ENCODE data around the gene ZFYVE28.

Gene ZFYVE28

DNA sequence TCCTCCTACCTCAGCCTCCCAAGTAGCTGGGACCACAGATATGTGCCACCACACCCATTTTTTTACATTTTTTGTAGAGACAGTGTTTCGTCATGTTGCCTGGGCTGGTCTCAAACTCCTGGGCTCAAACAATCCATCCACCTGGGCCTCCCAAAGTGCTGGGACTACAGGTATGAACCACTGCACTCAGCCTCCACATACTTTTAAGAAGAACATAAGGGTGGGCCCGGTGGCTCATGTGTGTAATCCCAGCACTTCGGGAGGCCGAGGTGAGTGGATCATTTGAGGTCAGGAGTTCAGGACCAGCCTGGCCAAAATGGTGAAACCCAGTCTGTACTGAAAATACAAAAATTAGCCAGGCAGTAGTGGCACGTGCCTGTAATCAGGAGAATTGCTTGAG is 105.1 kb downstream of the ZFYVE28 start:
- DNase-seq (ENCODE audit: insufficient read length, low spot score) (no peak), FAIRE-seq (no peak)

DNA sequence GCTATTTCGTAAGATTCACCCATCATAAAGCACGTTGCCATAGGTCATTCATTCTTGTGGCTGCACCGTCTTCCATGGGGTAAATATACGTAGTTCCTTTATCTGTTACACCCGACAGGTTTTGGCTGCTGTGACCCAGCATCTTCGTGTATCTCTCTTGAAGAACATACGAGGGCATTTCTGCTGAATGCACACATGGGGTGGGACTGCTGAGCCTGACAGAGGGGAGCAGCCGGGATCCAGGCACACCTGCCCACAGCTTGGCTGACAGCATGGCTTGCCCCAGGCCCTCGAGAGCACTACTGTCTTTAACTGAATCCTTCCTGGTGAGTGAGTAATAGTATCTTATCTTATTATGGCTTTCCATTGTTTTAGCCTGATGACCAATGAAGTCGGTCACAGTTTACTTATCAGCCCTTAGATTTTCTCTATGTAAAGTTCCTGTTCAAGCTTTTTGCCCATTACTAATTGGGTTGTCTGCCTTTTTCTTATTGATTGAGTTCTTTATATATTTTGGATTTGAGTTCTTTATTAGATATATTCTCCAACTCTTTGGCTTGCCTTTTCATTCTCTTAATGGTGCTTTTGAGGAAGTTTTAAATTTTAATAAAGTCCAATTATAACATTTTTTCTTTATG is 111.6 kb downstream of the ZFYVE28 start:
- DNase-seq (ENCODE audit: insufficient read length, low spot score) (no peak), FAIRE-seq (no peak)

DNA sequence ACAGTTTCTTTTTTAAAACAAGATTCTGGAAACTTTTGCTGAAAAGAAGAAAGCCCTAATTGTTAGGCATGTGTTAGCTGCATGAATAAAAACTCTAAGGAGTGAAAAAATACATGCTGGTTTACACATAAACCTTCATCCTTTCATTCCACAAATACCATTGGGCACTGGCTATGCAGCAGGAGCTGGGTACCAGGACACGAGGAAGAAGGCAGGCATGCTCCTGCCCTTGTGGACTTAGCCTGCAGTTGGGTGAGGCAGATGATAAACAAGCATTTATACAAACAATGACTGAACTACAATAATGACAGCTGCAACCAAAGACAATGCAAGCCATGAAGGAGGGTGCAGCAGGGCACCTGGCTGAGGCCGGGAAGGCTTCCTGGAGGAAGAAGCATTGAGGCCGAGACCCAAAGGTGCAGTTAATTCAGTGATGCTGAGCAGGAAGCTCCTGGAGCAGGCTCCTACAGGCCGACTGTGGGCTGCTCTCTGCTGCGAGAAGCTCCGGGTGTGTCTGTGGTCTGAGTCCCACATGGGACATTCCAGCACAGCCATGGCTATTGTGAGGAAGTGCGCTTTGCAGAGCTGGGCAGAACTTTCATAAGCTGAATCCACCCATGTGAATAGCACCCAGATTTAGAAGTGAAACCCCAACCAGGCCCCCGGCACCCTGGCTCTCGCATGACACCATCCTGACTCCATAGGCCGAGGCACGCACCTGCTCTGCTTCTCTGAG is 112.5 kb downstream of the ZFYVE28 start:
- FAIRE-seq (no peak), DNase-seq (ENCODE audit: insufficient read length, low spot score) (no peak)

GRCh38 chr4:2304877-2305561 is 113.4 kb downstream of the ZFYVE28 start:
- DNase-seq (ENCODE audit: insufficient read length, low spot score): no peak
- no peak for FAIRE-seq

DNA sequence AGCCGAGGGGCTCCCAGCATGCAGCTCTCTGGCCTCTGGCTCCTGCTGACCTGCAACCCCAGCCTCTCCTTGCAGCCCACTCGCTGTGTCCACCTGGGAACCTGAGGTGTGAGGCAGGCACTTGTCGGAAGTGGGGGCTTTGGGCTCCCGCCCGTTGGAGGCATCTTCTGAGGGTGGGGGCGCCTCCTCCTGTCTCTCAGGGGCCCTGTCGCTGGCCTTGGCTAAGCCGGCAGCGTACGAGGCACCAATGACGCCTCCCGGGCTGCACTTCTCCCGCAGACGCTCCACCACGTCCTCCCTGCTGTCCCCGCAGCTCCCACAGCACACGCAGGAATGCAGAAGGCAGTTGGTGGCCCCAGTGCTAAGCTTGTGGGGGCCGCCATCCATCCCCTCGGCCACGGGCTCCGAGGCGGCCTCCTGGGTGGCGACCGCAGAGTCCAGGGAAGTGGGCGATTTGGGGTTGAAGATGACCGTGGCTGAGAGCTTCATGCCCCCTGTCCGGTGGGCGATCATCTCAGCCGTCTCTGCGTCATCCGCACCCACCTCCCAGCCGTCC is 114.0 kb downstream of the ZFYVE28 start:
- FAIRE-seq (no peak), DNase-seq (ENCODE audit: insufficient read length, low spot score) (no peak)

- FAIRE-seq: no peak
- no peak for DNase-seq (ENCODE audit: insufficient read length, low spot score)
Observed at GRCh38 chr4:2303686-2304320, 114.6 kb downstream of the ZFYVE28 start.

GRCh38 chr4:2303121-2303685 is 115.2 kb downstream of the ZFYVE28 start:
- DNase-seq (ENCODE audit: insufficient read length, low spot score) (no peak), FAIRE-seq (no peak)

- FAIRE-seq (no peak), DNase-seq (ENCODE audit: insufficient read length, low spot score) (no peak)
Observed at GRCh38 chr4:2302387-2303119, 115.9 kb downstream of the ZFYVE28 start.

GRCh38 chr4:2301806-2302205 is 116.6 kb downstream of the ZFYVE28 start:
- DNase-seq (ENCODE audit: insufficient read length, low spot score) (no peak), FAIRE-seq (no peak)

GRCh38 chr4:2301225-2301642 is 117.2 kb downstream of the ZFYVE28 start:
- DNase-seq (ENCODE audit: insufficient read length, low spot score): no peak

DNA sequence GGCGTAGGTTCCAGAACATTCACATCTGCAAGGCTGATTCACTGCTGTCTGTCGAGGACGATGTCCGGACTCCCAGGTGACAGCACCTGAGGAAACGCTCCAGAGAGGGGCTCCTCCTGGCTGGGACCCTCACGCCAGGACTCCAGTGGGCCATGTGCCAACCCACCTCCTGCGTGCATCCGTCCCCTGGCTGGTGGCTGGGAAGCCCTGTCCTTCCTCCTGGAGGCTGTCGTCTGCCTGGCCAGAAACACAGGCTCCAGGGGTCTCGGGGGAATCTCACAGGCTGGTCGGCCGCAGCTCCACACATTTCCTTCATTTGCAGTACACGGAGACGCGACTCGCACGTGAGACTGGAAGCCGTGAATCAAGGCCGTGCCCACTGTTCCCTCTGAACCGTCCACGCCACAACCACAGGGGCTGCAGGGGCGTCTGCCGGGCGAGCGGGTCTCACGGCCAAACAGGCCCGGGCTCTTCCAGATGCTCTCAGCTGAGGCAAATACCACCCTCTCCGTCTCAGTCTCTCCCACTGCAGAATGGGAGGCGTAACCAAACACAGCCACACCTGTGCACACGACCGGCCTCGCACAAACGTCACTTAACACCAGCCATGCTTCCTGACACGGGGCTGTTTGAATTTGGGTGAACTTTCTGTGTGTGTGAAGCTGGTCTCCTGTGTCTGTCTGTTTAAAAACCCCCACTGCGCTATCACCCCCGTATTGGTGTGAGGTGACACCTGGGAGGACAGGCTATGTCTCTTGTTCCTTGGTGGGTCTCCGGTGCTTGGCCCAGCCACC is 117.8 kb downstream of the ZFYVE28 start:
- FAIRE-seq (no peak), DNase-seq (ENCODE audit: insufficient read length, low spot score) (no peak)

More at GRCh38 chr4:2301225-2301642, 117.2 kb downstream of the ZFYVE28 start:
- FAIRE-seq: no peak

GRCh38 chr4:2299794-2300193 is 118.7 kb downstream of the ZFYVE28 start:
- no peak for FAIRE-seq
- DNase-seq (ENCODE audit: insufficient read length, low spot score): no peak

GRCh38 chr4:2298532-2298991 is 119.9 kb downstream of the ZFYVE28 start:
- DNase-seq (ENCODE audit: insufficient read length, low spot score) (no peak), FAIRE-seq (no peak)

DNA sequence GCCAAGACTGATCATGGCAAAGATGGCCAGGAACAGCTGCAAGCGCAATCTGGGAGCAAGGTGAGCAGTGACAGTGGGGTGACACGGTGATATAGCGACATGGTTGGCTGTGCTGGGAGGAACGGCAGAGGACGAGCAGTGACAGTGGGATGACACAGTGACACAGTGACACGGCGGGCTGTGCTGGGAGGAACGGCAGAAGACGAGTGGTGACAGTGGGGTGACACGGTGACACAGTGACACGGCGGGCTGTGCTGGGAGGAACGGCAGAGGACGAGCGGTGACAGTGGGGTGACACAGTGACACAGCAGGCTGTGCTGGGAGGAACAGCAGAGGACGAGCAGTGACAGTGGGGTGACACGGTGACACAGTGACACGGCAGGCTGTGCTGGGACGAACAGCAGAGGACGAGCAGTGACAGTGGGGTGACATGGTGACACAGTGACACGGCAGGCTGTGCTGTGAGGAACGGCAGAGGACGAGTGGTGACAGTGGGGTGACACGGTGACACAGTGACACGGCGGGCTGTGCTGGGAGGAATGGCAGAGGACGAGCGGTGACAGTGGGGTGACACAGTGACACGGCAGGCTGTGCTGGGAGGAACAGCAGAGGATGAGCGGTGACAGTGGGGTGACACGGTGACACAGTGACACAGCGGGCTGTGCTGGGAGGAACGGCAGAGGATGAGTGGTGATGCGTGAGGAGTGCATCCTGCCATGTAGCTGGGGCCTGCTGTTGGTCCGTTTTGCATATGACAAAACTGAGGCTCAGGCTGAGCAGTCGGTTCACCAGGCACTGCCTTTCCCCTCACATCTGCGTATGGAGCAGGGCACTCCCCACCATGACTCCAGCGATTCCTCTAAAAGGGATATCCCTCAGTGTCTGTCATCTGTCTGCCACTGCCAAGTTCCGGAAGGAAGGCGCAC is 120.6 kb downstream of the ZFYVE28 start:
- FAIRE-seq (no peak), DNase-seq (ENCODE audit: insufficient read length, low spot score) (no peak)

DNA sequence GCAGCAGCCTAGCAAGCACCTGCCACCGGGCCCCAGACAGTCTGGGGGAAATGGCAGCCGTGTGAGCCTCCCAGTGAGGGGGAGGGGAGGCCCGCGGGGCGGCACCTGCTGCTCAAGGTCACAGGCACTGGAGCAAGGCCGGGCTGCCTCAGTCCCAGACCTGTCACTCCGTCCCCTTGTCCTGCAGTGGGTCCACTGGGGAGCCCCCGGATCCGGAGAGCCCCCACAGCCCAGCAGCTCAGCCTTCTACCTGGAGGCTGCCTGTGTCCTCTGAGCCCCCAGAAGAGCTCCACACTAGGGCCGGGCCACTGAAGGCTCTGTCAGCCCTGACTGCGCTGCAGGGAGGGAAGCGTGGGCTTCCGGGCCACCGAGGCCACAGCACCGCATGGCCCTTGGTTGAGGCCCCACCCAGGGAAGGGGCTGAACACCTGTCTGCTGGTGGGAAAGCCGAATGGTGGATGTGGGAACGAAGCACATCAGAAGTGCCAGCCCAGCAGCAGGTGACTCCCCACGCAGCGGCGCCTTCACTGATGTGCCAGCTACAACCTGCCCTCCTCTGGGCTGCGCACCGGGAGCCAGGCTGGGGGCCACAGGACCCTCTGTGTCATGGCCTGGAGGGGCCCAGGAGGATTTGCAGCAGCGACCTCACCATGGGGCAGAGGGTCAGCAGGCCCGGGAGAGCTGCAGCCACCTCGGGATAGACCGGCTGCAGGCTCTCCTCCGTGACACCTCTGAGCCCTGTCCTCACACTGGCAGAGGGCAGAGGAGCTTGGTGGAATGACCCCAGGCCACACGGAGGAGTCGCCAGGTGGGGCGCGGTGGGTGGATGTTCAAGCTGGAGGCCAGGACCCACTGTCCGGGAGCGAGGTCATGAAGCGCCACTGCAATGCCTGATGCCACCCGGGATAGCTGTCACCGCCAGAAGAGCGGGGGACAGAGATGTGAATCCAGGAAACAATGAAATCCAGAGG is 121.5 kb downstream of the ZFYVE28 start:
- FAIRE-seq (no peak), DNase-seq (ENCODE audit: insufficient read length, low spot score) (no peak)

DNA sequence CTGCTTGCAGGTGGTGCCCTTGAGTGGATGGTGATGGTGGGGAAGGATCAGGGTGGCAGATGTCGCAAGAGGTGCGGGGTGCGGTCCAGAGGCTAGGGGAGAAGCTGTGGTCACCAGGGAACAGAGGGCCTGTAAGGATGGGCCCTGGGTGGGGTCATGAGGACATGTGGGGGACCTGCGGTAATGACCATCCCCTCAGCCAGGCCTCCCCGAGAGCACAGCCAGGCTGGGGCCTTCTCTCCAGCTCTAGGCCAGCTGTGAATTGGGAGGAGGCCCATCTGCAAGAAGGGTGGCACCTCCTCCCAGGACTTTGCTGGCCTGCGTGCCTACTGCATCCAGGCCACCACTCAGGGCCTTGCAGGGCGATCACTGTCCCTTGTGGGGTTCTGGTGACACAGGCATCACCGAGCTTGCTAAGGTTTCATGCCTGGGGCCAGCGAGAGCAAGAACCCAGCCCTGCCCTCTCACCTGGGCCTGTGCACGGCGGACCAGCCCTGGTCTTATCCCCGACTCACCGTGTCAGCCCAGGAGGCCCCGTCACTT is 122.5 kb downstream of the ZFYVE28 start:
- FAIRE-seq (no peak), DNase-seq (ENCODE audit: insufficient read length, low spot score) (no peak)

DNA sequence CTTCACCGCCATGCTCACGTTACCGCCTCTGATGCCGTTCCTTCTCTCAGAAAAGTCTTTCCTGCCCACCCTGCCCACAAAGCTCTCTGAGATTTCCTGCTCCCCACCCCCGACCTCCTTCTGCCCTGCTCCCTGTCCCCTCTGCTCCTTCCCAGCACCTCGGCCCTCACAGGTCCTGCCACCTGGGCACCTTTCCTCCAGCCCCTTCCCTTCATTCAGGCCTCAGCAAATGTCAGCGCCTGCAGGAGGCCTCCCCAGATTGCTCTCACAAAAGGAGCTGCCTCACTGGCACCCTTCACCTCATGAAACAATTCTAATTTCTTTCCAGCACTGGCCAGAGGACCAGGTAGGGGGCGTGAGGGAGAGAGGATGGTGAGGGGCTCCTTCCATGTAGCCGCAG is 122.9 kb downstream of the ZFYVE28 start:
- FAIRE-seq: no peak

More for the DNA sequence above, 122.9 kb downstream of the ZFYVE28 start:
- DNase-seq (ENCODE audit: insufficient read length, low spot score): no peak

All from GM19239 (cell line).